ENCODE data around the gene EDN2.

GRCh38 chr1:41450747-41451285, 33.7 kb downstream of the EDN2 start:
- TF ChIP-seq EZH2 (IDR thresholded peaks at IDR 0.05; ENCODE audit: borderline replicate concordance, low read depth, low read length, poor library complexity, severe bottlenecking) (no peak), CTCF (conservative IDR thresholded peaks at IDR 0.05; ENCODE audit: low read depth, low read length) (no peak)
